NCI-H1436 (cell line): Measurements from ENCODE around the gene LKAAEAR1.
A peak's percentile ranks its signal among the peaks of the same experiment; 100 is the strongest.

Experiments used
- DNase-seq: peaks from one replicate; lab custom pipeline; 2025; lab: John Stamatoyannopoulos, UW

LKAAEAR1 gene

GRCh38 chr20:64065062-64065973 is 18.9 kb downstream of the LKAAEAR1 start:
- no peak for DNase-seq

GRCh38 chr20:64064145-64064698 is 20.0 kb downstream of the LKAAEAR1 start:
- no peak for DNase-seq

GRCh38 chr20:64063389-64064144 is 20.6 kb downstream of the LKAAEAR1 start:
- no peak for DNase-seq

DNA sequence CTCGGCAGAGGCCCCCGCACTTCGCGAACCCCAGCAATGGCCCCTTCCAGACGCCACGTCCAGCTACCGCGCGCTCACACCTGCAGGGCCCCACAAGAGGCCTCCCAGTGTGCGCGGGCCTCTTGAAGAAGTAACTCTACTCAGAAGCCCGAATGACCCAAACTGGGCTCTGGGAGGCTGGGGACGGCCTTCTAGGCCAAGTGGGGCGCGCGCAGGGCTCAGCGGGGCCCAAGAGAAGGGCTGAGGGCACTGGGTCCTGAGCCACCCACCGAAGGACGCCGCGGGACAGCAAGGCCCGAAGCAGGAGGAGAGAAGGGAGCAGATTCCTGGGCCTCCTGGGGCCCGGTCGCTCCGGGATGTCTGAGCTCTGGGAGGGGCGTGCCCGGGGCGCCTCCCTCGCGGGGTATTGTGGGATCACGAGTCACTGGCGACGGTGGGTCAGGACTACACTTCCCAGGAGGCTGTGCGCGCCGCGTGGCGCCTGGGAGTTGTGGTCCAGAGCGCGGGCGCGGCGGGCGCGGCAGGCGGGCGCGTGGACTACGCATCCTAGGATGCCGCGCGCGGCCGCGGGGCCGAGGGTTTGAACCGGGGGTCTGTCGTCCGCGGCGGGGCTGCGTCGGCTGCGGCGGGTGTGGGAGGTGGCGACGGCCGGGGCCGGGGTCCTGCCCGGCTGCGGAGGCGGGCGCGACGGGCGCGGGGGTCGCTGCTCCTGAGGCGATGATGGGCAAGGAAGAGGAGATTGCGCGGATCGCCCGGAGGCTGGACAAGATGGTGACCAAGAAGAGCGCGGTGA is 21.4 kb downstream of the LKAAEAR1 start, which contains the start of gene TCEA2:
TSS of gene TCEA2 (plus strand) at position 603 of the 793 bp plus-strand sequence. CDS start at position 718, 115 bp downstream.
- DNase-seq = peak; percentile 91

DNA sequence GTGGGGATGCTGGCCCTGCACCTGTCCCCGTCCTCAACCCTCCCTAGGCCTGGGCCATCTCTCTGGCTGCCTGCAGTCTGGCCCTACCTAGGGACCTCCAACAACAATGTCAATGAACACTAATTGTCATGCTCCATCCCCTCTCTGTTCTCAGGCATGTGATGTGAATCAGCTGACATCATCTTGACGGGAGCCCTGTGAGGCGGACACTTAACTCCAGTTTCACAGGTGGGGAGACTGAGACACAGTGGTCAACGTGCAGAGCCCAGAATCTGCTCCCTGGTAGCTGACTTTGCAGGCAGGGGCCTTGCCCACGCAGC is 22.0 kb downstream of the LKAAEAR1 start:
- no peak for DNase-seq

DNA sequence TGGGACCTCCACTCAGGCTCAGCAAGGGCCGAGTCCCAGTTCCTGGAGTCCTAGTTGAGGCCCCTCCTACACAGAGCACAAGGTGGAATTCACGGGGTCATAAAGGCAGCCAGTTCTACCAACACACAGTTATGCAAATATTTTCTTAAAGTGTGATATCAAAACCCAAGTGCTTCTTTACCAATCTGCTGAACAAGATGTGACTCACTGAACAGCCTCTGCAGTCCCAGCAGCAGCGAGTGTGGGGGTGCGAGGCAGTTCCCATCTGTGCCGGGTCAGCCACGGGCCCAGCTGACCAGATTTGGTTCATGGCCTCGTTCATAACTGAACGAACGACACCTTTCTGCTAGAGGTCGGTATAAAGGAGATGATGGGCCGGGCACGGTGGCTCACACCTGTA is 25.7 kb downstream of the LKAAEAR1 start:
- no peak for DNase-seq

DNA sequence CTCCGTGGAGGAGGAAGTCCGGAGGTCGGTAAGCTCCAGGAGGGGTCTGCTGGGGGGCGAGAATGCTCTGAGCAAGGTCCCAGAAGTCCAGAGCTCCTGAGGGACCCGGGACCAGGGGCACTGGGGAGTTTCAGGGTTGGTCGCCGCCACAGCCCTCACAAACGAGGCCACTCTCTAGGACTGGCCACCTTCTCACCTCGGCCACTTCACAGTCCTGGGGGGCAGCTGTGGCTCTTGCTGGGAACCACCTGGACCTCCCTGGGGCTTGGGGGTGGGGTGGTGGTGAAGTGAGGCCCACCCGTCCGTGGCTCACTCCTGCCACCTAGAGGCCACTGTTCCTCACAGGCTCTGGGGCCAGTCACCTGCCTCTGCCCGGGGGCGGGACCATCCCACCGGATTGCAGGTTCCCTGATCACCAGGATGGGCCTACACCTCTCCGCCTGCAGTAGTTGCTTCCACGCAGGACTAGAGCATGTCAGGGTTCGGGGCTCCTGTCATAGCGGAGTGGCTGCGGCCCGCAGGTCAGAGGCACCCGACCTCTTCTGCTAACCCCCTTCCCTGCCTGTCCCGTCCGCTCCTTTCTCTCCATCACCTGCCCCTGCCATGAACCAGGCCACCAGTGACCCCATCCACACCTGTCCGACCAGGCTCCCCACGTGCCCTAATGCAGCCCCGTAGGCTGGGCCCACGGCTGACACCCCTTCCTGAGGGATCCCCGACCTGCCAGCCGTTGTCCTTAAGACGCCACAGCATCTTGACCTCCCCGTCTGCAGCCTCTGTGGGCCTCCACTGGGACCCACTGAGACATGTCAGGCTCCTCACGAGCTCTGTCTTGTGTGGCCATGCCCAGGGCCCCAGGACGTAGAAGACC is 26.3 kb downstream of the LKAAEAR1 start:
- peak; percentile 69 for DNase-seq

- no peak for DNase-seq
These were observed 27.1 kb downstream of the LKAAEAR1 start for GRCh38 chr20:64056889-64057627.

- no peak for DNase-seq
These were observed 27.6 kb downstream of the LKAAEAR1 start for GRCh38 chr20:64056639-64056888.

- DNase-seq = no peak
These were observed 28.1 kb downstream of the LKAAEAR1 start for GRCh38 chr20:64055893-64056638.

DNA sequence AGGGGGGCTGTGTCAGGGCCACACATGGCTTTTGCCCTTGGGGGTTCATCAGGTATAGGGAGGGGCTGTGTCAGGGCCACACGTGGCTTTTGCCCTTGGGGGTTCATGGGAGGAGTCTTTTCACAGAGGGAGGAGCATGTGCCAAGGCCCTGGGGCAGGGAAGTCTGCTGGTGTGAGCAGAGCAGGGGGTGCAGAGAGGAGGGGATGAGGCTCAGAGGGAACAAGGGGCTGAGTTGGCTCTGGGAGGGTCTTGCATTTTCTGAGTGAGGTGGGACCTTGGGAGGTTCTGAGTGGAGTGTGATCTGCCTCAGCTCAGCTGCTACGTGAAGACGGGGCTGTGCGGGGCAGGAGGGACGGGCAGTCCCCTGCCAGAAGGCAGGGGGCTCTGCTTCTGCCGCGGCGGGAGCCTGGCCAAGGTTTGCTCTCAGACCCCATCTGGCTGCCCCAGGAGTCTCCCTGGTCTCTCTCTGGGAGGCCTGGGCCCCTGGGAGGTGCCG is 28.8 kb downstream of the LKAAEAR1 start:
- DNase-seq = no peak

GRCh38 chr20:64053841-64054661 is 30.1 kb downstream of the LKAAEAR1 start:
- DNase-seq = no peak

DNA sequence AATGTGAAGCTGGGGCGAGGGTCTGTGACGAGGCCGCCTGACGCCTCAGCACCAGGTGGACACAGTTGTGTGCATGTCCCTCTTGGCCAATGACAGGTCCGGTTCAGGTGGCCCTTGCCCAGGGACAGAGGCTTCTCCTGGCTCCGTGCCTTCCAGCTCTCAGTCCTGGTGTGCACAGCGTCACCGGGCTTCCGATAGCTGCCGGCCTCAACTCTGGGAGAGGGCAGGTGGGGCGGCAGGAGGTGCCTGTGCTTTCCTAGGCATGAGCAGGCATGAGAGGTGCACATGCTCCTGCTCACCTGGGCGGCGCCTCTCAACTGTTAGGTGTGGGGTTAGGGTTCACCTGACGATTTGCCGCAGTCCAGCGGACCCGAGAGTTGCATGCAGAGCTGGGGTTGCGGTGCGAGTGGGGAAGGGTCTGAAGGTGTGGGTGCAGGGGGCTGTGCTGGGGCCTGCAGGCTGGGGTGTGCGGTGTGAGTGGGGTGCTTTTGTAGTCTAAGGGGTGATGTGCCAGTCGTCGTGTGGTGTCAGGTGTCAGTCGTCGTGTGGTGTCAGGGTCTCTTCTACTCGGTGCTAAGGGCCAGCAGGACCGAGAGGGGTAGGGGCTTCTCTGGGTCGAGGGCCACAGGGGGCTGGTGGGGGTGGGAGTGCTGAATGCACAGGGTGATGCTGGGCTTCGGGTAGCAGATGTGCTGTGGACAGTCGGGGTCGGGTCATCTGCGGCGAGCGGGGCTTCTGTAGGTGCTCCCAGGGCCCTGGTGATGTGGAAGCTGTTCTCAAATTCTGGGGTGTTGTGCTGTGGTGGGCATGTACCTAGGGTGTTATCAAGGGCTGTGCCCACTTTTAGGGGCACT is 31.0 kb downstream of the LKAAEAR1 start:
- no peak for DNase-seq

DNA sequence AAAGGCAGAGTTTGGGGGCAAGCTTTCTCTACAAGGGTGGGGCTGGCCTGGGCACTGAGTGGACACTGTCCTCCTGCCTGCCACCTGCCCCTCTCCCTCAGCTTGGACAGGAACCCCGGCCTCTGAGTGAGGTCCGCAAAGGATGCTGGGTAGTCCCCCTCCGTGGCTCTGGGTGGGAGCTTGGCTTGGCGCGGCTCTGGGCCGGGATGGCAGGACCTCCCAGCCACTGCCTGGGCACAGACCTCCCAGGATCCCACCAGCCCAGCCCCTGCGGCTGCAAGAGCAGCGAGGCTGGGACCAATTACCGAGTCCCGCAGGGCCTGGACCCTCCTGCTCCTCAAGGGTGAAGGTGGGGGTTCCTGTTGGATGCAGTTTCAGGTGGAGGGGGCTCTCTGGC is 31.9 kb downstream of the LKAAEAR1 start:
- no peak for DNase-seq

- DNase-seq = no peak
These were observed 32.5 kb downstream of the LKAAEAR1 start for GRCh38 chr20:64051561-64052325.

- no peak for DNase-seq
These were observed 33.2 kb downstream of the LKAAEAR1 start for GRCh38 chr20:64051033-64051452.
